ENCODE measurements around the gene CHMP2A. TPM values are rescaled to one million over a fixed set of nuclear protein-coding genes. Genes with fewer than 3 reads are reported as not detected.

Gene CHMP2A
- total and polyA plus RNA-seq, 2 of the 13 experiments (the other 11 are each of a cell fraction or from before 2014, with no cell fraction given): 49.7 to 55.0 TPM

DNA sequence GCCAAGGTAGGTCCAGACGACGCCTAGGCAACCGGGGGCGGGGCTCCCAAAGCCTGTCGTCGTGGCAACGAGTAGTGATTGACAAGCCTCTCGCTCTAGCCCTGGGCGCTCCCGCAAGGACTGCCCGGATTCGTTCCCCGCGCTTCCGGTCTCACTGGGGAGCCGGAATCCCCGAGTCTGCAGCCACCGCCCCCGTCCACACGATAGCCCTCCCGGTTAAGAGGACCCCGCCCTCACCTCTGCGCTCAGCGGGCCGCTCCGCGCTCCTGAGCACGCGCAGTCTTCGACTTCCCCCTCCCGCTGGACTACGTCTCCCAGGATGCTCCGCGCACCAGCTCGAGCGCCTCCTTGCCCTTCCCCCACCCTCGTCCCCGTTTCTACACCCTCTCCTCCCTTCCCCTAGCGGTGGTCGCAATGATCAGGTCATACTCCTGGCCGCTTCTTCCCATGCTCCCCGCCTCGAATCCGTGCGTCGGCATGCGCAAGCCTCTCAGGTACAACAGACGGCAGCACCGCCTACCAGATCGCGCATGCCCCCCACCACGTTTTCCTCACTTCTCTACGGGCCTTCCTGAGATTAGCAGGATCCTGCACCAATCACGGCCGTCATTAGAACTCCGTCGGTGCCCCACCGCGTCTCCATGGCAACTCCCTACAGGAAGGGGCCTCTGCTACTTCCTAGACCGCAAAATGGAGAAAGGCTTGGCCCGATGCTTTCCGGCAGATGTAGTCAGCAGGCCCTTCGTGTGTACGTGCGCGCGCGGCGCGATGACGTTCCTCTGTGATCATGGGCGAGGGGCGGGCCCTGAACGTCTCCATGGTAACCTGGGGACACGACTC, 18.1 kb upstream of the CHMP2A start, which contains the start of gene MZF1 (continued):
- TF ChIP-seq TEAD2 (CRISPR knock-in tag; IDR thresholded peaks at IDR 0.05) (no peak), ZNF430 (CRISPR knock-in tag; IDR thresholded peaks at IDR 0.05) (no peak), KDM2A (CRISPR knock-in tag; IDR thresholded peaks at IDR 0.05; ENCODE audit: borderline replicate concordance, low read depth) (peak; percentile 95), IRX3 (CRISPR knock-in tag; IDR thresholded peaks at IDR 0.05; ENCODE audit: borderline replicate concordance, low read depth) (0 out of 2 replicates have a peak, but pooled peaks have one; percentile 70), PCBP1 (IDR thresholded peaks at IDR 0.05; ENCODE audit: borderline replicate concordance, low read depth, low read length) (0 out of 2 replicates have a peak, but pooled peaks have one; percentile 66), NONO (IDR thresholded peaks at IDR 0.05) (no peak), NONO (CRISPR knock-in tag; conservative IDR thresholded peaks at IDR 0.05) (peak; percentile 97), YEATS4 (CRISPR knock-in tag; IDR thresholded peaks at IDR 0.05; ENCODE audit: borderline replicate concordance) (0 out of 2 replicates have a peak, but pooled peaks have one; percentile 61), ZFAT (CRISPR knock-in tag; conservative IDR thresholded peaks at IDR 0.05) (no peak), ZFYVE20 (CRISPR knock-in tag; IDR thresholded peaks at IDR 0.05; ENCODE audit: borderline replicate concordance, low read depth) (0 out of 2 replicates have a peak, but pooled peaks have one; percentile 54), PHF20 (CRISPR knock-in tag; IDR thresholded peaks at IDR 0.05) (peak; percentile 75), KLF15 (CRISPR knock-in tag; IDR thresholded peaks at IDR 0.05; ENCODE audit: borderline replicate concordance) (0 out of 2 replicates have a peak, but pooled peaks have one; percentile 48), BRCA1 (CRISPR knock-in tag; IDR thresholded peaks at IDR 0.05) (no peak), TARDBP (CRISPR knock-in tag; IDR thresholded peaks at IDR 0.05) (peak; percentile 79; the same call in 1 of the 2 replicates), HES4 (CRISPR knock-in tag; IDR thresholded peaks at IDR 0.05; ENCODE audit: borderline replicate concordance) (peak; percentile 82; the same call in 1 of the 2 replicates), ZNF264 (CRISPR knock-in tag; IDR thresholded peaks at IDR 0.05) (0 out of 2 replicates have a peak, but pooled peaks have one; percentile 2), SKI (IDR thresholded peaks at IDR 0.05; ENCODE audit: partially characterized antibody) (peak; percentile 76), ZNF335 (CRISPR knock-in tag; IDR thresholded peaks at IDR 0.05) (0 out of 2 replicates have a peak, but pooled peaks have one; percentile 45), EZH2 (conservative IDR thresholded peaks at IDR 0.05; ENCODE audit: low read depth, low read length) (no peak), ZFP90 (CRISPR knock-in tag; IDR thresholded peaks at IDR 0.05; ENCODE audit: borderline replicate concordance) (peak; percentile 45; the same call in 1 of the 2 replicates), REXO4 (CRISPR knock-in tag; IDR thresholded peaks at IDR 0.05; ENCODE audit: borderline replicate concordance) (no peak), TAF1 (CRISPR knock-in tag; IDR thresholded peaks at IDR 0.05) (peak; percentile 60; the same call in 1 of the 2 replicates)
- TF ChIP-seq, protein P1, sequence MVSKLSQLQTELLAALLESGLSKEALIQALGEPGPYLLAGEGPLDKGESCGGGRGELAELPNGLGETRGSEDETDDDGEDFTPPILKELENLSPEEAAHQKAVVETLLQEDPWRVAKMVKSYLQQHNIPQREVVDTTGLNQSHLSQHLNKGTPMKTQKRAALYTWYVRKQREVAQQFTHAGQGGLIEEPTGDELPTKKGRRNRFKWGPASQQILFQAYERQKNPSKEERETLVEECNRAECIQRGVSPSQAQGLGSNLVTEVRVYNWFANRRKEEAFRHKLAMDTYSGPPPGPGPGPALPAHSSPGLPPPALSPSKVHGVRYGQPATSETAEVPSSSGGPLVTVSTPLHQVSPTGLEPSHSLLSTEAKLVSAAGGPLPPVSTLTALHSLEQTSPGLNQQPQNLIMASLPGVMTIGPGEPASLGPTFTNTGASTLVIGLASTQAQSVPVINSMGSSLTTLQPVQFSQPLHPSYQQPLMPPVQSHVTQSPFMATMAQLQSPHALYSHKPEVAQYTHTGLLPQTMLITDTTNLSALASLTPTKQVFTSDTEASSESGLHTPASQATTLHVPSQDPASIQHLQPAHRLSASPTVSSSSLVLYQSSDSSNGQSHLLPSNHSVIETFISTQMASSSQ (IDR thresholded peaks at IDR 0.05; ENCODE audit: low read depth): peak; percentile 17; the same call in 1 of the 2 replicates
- TF ChIP-seq, protein P1 (CRISPR knock-in tag; IDR thresholded peaks at IDR 0.05; ENCODE audit: borderline replicate concordance): 0 out of 2 replicates have a peak, but pooled peaks have one; percentile 42
- TF ChIP-seq, protein P2, sequence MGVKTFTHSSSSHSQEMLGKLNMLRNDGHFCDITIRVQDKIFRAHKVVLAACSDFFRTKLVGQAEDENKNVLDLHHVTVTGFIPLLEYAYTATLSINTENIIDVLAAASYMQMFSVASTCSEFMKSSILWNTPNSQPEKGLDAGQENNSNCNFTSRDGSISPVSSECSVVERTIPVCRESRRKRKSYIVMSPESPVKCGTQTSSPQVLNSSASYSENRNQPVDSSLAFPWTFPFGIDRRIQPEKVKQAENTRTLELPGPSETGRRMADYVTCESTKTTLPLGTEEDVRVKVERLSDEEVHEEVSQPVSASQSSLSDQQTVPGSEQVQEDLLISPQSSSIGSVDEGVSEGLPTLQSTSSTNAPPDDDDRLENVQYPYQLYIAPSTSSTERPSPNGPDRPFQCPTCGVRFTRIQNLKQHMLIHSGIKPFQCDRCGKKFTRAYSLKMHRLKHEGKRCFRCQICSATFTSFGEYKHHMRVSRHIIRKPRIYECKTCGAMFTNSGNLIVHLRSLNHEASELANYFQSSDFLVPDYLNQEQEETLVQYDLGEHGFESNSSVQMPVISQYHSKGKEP (CRISPR knock-in tag; IDR thresholded peaks at IDR 0.05): no peak
